Stimulated activated memory B cell treated with anti-CD40 and anti-IgM and Interleukin-4, amounts not matched to agents 10 μg/mL and 1 μg/mL and 100 μg/mL, for 72 hours (primary cell): ENCODE data around the gene GPSM3.
"Not testable (repeated sequence)": the region's sequence is repeated elsewhere in the genome, so short reads cannot be mapped to it uniquely, and the experiment has no call there.

ENCODE experiments used
- ATAC-seq: fragments of 150-1000 bp; cut with Tn5 transposase; 2 replicates; pipeline ENCODE4 v1.10.0; 2021
- H3K27ac Mint-ChIP-seq: one replicate; pipeline ENCODE4 v1.8.0; 2022; ENCODE audit warnings: mild to moderate bottlenecking, mixed read lengths
- H3K27me3 Mint-ChIP-seq: one replicate; pipeline ENCODE4 v1.8.0; 2022; ENCODE audit warnings: mixed read lengths
- H3K36me3 Mint-ChIP-seq: one replicate; pipeline ENCODE4 v1.8.0; 2022; ENCODE audit warnings: mixed read lengths
- H3K4me1 Mint-ChIP-seq: one replicate; pipeline ENCODE4 v1.8.0; 2022; ENCODE audit warnings: mixed read lengths
- H3K4me3 Mint-ChIP-seq: one replicate; pipeline ENCODE4 v1.8.0; 2022; ENCODE audit warnings: mild to moderate bottlenecking, moderate library complexity, mixed read lengths
- H3K9me3 Mint-ChIP-seq: one replicate; pipeline ENCODE4 v1.8.0; 2022; ENCODE audit warnings: mixed read lengths

The GPSM3 gene

DNA sequence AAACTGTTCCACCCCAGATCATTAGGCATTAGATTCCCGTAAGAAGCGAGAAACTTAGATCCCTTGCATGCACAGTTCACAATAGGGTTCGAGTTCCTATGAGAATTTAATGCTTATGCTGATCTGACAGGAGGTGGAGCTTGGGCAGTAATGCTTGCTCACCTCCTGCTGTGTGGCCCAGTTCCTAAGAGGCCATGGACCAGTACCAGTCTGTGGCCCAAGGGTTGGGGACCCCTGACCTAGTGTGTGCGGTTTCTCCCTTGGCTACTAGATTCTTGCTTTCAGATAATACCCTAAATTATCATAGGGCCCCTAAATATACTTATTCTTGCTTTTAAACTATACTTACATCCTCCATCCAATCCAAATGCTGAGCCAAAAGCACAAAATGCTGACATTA lies 1.9 kb upstream of the GPSM3 start:
- Mint-ChIP-seq H3K4me3 (peak overlapping the region; percentile 98), H3K36me3 (peaks cover 13% of the 10 kb centered on the region), H3K27me3 (no peaks in the 10 kb centered on the region), H3K9me3 (no peaks in the 10 kb centered on the region), H3K27ac (peak overlapping the region; percentile 98), H3K4me1 (peaks cover 49% of the 10 kb centered on the region)
- no peak for ATAC-seq

DNA sequence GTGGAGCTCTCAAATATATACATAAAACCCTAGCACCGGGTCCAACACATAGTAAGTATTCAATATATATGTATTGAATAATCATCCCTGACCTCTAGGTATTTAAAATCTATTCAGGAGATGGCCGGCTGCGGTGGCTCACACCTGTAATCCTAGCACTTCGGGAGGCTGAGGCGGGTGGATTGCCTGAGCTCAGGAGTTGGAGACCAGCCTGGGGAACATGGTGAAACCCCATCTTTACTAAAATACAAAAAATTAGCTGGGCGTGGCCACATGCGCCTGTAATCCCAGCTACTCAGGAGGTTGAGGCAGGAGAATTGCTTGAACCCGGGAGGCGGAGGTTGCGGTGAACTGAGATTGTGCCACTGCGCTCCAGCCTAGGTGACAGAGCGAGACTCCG lies 653 bp upstream of the GPSM3 start:
- peaks cover 61% of the 10 kb centered on the region for H3K4me1 Mint-ChIP-seq
- not testable (repeated sequence) for H3K9me3 Mint-ChIP-seq, ATAC-seq, H3K27me3 Mint-ChIP-seq
- peaks cover 22% of the 10 kb centered on the region for H3K36me3 Mint-ChIP-seq
- peak overlapping the region; percentile 85 for H3K4me3 Mint-ChIP-seq
- H3K27ac Mint-ChIP-seq, result peak overlapping the region; percentile 92

DNA sequence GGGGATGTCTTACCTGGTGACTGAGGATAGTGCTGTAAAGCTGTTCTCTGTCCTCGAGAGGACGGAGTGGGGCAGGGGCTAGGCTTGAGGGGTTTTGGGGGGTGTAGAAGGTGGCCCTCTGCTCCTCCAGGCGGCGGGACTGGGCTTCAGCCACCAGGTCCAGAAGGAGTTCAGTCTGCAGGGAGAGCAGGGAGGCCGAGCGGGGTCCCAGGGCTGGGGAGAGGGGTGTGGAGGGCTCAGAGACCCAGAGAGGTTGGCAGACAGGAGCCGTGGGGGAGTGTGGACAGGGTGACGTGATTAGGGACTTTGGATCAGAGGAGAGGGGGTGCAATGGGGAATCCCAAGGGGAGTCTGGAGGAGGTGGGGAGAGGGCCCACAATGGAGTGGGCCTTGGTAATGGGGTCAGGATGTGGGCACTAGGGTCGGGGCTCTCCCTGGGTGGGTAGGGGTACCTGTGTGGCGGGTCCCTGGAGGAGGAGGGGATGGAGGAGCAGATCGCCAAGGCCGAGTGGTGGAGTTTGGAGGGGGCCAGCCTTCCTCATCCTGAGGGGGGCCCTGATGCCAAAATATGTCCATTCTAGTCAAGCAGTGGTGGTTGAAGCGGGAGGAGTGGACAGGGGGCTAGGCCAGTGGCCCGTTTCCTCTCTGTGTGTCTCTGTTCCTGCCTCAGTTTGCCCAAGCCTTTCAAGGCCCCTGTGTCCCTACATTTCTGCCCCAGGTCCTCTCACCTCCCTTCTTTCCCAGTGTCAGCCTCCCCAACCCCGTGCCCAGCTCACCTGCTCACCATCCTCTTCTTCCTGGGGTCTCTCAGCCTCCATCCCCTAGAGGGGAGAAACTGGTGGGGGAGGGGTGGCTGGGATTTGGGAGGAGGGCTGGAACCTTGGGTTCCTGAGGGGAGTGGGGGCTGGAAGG lies 491 bp downstream of the GPSM3 start:
- no peaks in the 10 kb centered on the region for H3K27me3 Mint-ChIP-seq
- no peak for ATAC-seq
- no peaks in the 10 kb centered on the region for H3K9me3 Mint-ChIP-seq
- peak overlapping the region; percentile 85 for H3K4me3 Mint-ChIP-seq
- peaks cover 32% of the 10 kb centered on the region for H3K36me3 Mint-ChIP-seq
- H3K4me1 Mint-ChIP-seq, result peaks cover 66% of the 10 kb centered on the region
- peak overlapping the region; percentile 92 for H3K27ac Mint-ChIP-seq

DNA sequence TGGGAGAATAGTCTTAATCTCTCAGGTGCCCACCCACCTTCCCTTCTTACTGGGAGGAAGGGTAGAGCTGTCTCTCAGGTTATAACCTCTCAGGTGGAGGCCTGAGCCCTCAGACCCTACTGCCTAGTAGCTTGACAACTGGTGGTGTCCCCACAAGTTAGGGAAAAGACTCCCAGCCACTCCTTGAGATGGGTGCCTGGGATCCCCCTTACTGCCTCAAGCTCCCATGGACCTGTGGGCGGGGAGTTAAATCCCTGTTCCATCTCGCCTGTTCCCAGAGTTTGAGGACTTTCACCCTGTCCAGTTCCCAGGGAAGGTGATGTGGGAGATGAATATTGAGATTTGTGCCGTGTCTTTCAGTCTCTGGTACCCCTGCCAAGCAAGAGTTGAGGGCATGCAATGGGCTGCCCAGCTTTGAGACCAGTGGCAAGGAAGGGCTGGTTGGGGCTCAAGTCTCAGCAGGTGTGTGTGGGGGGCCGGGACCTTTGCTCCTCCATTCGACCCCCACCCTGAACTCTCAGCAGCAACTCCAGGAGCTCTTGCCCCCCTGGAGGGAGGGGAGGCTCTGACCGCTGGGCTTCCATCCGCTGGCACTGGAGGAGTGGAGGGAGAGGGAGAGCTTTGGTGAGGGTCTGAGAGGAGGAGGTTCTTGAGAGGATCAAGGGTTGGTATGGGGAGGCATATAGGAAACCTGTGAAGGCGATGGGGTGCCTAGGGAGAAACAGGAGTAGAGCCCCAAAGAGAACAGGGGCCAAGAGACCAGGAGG lies 1.3 kb downstream of the GPSM3 start:
- Mint-ChIP-seq H3K4me1 (peaks cover 69% of the 10 kb centered on the region), H3K36me3 (peaks cover 40% of the 10 kb centered on the region), H3K27ac (peak overlapping the region; percentile 92), H3K27me3 (no peaks in the 10 kb centered on the region), H3K4me3 (peak overlapping the region; percentile 85), H3K9me3 (no peaks in the 10 kb centered on the region)
- ATAC-seq, result no peak

DNA sequence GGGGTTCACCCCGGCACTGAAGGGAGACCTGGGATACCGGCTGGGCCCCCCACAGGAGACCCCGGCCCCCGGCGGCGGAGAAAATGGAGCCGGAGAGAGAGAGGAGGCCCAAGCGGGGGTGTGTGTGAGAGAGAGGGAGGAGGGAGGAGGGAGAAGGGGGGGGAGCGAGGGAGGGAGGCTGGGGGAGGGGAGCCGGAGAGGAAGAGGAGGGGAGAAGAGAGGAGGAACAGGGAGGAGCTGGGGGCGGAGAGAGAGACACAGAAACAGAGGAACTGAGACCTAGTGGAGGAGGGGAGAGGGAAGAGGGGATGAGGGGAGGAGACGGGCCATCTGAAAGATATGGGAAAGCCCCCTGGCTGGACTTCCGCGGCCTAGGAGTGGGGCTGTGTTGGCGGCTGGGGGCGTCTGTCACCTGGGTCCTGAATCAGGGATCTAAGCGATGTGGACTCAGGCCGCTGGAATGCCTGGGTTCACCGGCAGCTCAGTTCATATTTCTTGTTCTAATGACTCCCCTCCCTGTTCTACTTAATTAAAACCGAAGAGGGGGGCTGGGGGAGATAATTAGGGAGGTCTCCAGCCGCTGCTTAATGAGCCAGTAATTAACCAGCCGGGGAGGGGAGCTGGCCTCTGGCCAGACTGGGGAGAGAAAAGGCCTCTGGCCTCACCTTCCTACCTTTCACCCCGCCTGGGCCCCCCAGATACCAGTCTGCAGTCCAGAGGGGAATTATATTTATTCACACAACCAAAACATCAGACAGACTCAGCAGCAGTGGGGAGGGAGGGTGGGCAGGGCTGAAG lies 2.2 kb downstream of the GPSM3 start, which contains the start of gene PBX2:
TSS of gene PBX2 (minus strand) at position 149 of the 798 bp plus-strand sequence. CDS start 287 bp downstream, outside the sequence.
- Mint-ChIP-seq H3K4me1 (peaks cover 75% of the 10 kb centered on the region), H3K4me3 (peak within 1 kb of the TSS; percentile 85), H3K9me3 (no peaks in the 10 kb centered on the region), H3K27me3 (no peaks in the 10 kb centered on the region), H3K27ac (peak within 1 kb of the TSS; percentile 92), H3K36me3 (peaks cover 47% of the 10 kb centered on the region)
- peak; percentile 87 for ATAC-seq

DNA sequence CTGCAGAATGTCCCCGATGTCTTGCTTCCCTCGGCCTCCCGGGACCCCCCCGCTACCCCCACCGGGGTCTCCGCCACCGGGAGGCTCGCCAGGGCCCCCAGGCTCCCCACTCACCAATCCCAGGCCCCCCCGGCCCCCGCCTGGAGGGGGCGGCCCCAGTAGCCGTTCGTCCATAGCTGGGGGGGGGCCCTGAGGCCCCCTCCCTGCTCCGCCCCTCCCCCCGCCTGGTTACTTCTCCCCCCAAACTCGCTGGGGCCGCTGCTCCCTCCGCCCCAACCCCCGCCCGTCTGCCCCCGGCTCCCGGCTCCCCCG lies 2.7 kb downstream of the GPSM3 start:
- H3K4me1 Mint-ChIP-seq, result peaks cover 69% of the 10 kb centered on the region
- peaks cover 47% of the 10 kb centered on the region for H3K36me3 Mint-ChIP-seq
- peak; percentile 49 for ATAC-seq
- no peaks in the 10 kb centered on the region for H3K27me3 Mint-ChIP-seq
- H3K27ac Mint-ChIP-seq, result peak overlapping the region; percentile 92
- H3K4me3 Mint-ChIP-seq, result peak overlapping the region; percentile 85
- no peaks in the 10 kb centered on the region for H3K9me3 Mint-ChIP-seq

DNA sequence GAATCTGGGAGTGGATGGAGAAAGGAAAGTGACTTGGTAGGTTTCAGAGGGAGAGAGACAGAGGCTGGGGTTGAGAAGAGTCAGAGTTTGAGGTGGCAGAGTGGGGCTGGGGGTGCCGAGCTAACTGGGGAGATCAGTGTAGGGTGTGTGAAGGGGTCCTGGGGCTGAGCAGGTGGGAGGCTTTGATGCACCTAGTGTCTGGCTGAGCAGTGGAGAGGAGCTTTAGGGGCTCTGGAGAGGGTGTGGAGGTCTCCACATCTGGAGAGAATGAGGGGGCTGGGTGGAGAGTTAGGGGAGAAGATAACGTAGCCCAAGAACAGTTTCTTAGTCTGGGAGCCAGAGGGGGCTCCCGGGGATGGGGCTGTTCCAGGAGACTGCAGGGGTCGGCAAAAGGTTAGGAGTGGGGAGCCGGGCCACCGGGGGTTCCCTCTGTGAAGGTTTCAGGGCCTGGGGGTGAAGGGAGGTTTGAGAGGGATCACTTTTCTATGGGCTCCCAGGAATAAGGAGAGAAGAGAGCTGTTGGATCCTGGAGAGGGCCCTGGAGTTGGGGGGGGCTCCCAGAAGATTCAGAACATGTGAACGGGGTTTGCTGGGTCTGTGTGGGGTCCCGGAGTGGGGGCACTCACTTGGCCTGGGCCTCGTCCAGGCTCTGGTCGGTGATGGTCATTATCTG lies 3.2 kb downstream of the GPSM3 start:
- peak overlapping the region; percentile 92 for H3K27ac Mint-ChIP-seq

DNA sequence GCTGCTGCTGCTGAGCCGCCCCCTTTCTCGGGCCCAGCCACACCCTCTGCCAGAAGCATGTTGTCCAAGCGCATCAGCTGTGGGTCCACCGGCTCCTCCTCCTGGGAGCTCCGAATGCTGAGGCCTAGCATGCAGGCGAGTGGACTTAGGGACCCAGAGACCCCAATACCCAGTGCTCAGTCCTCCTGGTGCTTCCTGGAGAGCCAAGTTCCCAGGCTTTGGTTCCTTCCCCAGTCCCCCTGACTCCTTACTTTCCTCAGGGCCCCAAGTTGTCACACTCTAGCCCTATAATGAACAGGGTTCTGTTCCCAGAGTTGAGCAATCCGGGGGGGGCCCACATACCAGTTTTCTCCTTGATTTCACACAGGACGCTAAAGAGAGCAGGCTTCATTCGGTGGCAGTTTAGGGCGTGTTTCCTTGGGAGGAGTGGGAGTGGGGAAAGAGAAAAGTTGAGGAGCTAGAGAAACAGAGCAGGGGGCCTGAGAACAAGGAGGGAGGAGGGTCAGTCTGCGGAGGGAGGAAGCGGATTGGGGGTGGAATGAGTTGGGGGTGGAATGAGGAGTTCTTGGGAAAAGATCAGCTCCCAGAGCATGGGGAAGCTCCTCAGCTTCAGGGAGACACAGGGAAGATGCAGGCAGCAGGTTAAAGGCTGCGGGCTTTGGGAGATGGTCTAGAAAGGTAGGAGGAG lies 3.9 kb downstream of the GPSM3 start:
- peak overlapping the region; percentile 85 for H3K4me3 Mint-ChIP-seq
- peaks cover 47% of the 10 kb centered on the region for H3K36me3 Mint-ChIP-seq
- H3K9me3 Mint-ChIP-seq, result no peaks in the 10 kb centered on the region
- peaks cover 59% of the 10 kb centered on the region for H3K4me1 Mint-ChIP-seq
- H3K27ac Mint-ChIP-seq, result peak overlapping the region; percentile 92
- no peaks in the 10 kb centered on the region for H3K27me3 Mint-ChIP-seq
- no peak for ATAC-seq

More for the DNA sequence above, 3.2 kb downstream of the GPSM3 start:
- ATAC-seq, result no peak
- peaks cover 65% of the 10 kb centered on the region for H3K4me1 Mint-ChIP-seq
- H3K27me3 Mint-ChIP-seq, result no peaks in the 10 kb centered on the region
- H3K9me3 Mint-ChIP-seq, result no peaks in the 10 kb centered on the region
- H3K36me3 Mint-ChIP-seq, result peaks cover 47% of the 10 kb centered on the region
- peak overlapping the region; percentile 85 for H3K4me3 Mint-ChIP-seq

DNA sequence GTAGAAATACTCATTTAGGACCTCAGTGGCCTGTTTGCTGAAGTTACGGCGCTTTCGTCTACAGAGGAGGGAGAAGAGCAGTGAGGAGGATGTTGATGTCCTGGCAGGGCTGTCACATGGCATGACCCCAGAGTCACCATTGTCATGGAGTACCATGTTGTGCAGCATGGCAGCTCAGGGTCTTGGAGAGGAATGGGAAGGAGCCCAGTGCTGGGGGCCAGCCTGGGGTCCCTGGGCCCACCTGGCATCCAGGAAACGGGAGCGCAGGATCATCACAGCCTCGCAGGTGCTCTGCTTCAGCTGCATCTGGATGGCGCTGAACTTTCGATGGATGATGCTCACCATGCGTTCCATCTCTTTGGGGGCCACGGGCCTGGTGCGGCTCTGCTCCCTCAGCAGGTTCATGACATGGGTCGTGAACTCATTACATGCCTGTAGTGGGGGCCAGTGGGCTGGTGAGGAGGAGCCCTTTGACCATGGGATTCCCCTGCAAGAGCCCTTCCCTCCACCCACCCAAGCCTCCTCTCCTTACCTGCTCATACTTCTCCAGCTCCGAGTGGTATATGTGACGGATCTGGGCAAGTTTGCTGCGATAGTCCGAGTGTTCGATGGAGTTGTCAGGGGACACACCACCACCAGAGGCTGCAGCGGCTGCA lies 4.6 kb downstream of the GPSM3 start:
- ATAC-seq, H3K27me3 Mint-ChIP-seq, H3K9me3 Mint-ChIP-seq: not testable (repeated sequence)
- Mint-ChIP-seq H3K36me3 (peaks cover 48% of the 10 kb centered on the region), H3K27ac (peak overlapping the region; percentile 92), H3K4me3 (peak overlapping the region; percentile 11), H3K4me1 (peaks cover 53% of the 10 kb centered on the region)

DNA sequence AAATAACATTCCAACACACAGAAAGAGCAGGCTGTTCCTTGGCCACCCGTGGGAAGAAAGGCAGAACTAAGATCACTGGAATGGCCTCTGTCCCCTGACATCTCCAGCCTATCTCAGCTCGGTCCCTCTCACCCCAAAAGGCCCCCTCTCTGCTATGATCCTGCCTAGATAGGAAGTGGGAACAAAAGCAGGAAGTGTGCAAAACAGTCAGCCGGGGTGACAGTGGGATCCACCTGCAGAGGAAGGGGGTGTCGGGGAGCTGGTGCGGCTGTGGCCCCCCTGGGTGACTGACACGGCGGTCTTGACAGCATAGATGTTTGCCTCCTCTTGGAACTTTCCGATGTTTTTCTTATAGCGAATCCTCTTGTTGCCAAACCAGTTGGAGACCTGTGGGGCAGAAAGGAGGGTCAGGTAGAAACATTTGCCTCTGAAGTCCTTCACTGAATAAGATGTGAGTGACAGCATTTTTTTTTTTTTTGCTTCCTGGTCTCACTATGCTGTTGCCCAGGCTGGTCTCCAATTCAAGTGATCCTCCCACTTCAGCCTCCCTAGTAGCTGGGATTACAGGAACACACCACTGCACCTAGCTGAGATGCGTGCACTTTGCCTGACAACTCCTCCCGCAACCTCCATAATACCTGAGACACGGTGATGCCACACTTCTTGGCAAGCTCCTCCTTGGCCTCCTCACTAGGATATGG lies 5.3 kb downstream of the GPSM3 start:
- Mint-ChIP-seq H3K4me1 (peaks cover 55% of the 10 kb centered on the region), H3K36me3 (peaks cover 53% of the 10 kb centered on the region), H3K27ac (peak overlapping the region; percentile 92), H3K27me3 (no peaks in the 10 kb centered on the region), H3K4me3 (peak overlapping the region; percentile 11), H3K9me3 (no peaks in the 10 kb centered on the region)
- ATAC-seq, result no peak

DNA sequence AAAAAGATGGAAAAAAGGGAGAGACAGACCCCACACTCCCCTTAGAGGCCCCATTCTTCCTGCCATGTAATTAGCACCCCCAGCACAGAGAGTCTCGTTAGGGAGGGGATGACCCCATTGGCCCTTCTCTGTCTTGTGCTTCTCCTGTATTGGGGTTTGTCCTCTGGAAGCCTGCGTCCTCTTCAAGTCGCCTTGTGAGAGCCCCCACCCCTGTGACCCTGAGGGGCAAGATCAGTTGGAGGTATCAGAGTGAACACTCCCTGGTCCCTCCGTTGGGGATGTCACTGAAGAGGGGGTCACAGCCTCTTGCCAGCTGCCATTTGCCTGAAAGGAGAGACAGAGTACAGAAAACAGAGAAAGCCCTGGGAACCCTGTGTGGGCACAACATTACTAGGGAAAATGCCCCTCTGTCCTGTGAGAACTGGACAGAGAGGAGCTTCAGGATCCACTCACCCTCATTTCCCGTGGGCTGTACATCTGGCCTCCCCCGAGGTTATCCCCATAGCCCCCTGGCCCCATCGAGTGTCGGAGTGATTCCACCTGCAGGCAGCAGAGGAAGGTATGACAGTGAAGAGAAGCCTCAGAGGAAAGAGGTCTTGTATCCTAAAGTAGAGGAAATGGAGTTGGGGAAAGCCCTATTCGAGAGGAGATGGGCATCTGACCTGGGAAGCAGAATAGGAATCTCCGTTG lies 6.1 kb downstream of the GPSM3 start:
- Mint-ChIP-seq H3K27ac (peak overlapping the region; percentile 92), H3K4me3 (peak overlapping the region; percentile 10), H3K4me1 (peaks cover 53% of the 10 kb centered on the region), H3K36me3 (peaks cover 49% of the 10 kb centered on the region)
- ATAC-seq, H3K9me3 Mint-ChIP-seq, H3K27me3 Mint-ChIP-seq: not testable (repeated sequence)

DNA sequence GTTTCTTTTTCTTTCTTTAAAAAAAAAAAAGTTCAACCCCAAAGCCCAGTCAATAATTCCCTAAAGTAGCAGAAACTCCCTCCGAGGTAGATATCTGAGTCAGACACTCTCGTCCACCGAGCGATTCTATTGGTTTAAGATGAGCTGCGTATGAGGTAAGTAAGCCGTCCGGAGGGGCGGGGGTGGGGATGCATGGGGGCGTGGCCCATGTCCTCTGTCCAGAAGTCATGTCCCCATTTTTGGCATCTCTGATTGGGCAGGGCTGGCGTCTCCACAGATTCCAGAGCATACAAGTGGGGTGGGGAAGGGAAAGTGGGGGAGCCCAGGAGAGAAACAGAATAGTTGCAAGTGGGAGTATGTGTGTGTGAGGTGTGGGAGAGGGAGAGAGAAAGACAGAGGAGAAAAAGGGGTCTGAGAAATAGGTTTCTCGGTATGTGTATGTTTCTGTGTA lies 6.7 kb downstream of the GPSM3 start:
- not testable (repeated sequence) for H3K27me3 Mint-ChIP-seq, H3K9me3 Mint-ChIP-seq
- Mint-ChIP-seq H3K27ac (peak overlapping the region; percentile 92), H3K36me3 (peaks cover 47% of the 10 kb centered on the region), H3K4me3 (peak overlapping the region; percentile 10), H3K4me1 (peaks cover 53% of the 10 kb centered on the region)
- peak; percentile 53 for ATAC-seq
